ENCODE results near the gene THOC6. TPM values are rescaled to one million over a fixed set of nuclear protein-coding genes. Genes with fewer than 3 reads are reported as not detected.
"Not testable (repeated sequence)": the region's sequence is repeated elsewhere in the genome, so short reads cannot be mapped to it uniquely, and the experiment has no call there.

Gene THOC6
- total RNA-seq, 1 experiment from 2014 or later = 30.3 TPM

- no peak for DNase-seq (ENCODE audit: extremely low read depth, low read depth)
These were observed 42.1 kb downstream of the THOC6 start for GRCh38 chr16:3065742-3066439.

- DNase-seq (ENCODE audit: extremely low read depth, low read depth) = no peak
These were observed 42.6 kb downstream of the THOC6 start for GRCh38 chr16:3066440-3066748.

- DNase-seq (ENCODE audit: extremely low read depth, low read depth) = no peak
These were observed 44.7 kb downstream of the THOC6 start for GRCh38 chr16:3068487-3068886.

GRCh38 chr16:3069146-3069545, 45.3 kb downstream of the THOC6 start:
- DNase-seq (ENCODE audit: extremely low read depth, low read depth) = not testable (repeated sequence)

- no peak for DNase-seq (ENCODE audit: extremely low read depth, low read depth)
These were observed 46.8 kb downstream of the THOC6 start for GRCh38 chr16:3070608-3071111.

- DNase-seq (ENCODE audit: extremely low read depth, low read depth) = no peak
These were observed 47.8 kb downstream of the THOC6 start for GRCh38 chr16:3071655-3072054.

- not testable (repeated sequence) for DNase-seq (ENCODE audit: extremely low read depth, low read depth)
These were observed 48.3 kb downstream of the THOC6 start for GRCh38 chr16:3072148-3072547.

- not testable (repeated sequence) for DNase-seq (ENCODE audit: extremely low read depth, low read depth)
These were observed 48.9 kb downstream of the THOC6 start for GRCh38 chr16:3072576-3073263.

- DNase-seq (ENCODE audit: extremely low read depth, low read depth) = no peak
These were observed 49.6 kb downstream of the THOC6 start for GRCh38 chr16:3073448-3073847.

- no peak for DNase-seq (ENCODE audit: extremely low read depth, low read depth)
These were observed 51.2 kb downstream of the THOC6 start for GRCh38 chr16:3074860-3075522.

GRCh38 chr16:3075523-3075915, 51.7 kb downstream of the THOC6 start:
- DNase-seq (ENCODE audit: extremely low read depth, low read depth) = no peak

- not testable (repeated sequence) for DNase-seq (ENCODE audit: extremely low read depth, low read depth)
These were observed 52.1 kb downstream of the THOC6 start for GRCh38 chr16:3075946-3076345.

GRCh38 chr16:3076577-3076976, 52.7 kb downstream of the THOC6 start:
- no peak for DNase-seq (ENCODE audit: extremely low read depth, low read depth)

Small RNA genes within 50 kb of the gene (small RNA-seq; reads per million reads assigned to genes)
- gene LINC00514 = 0 reads per million in 2 experiments

Other genes starting within 250 kb of the THOC6 start
- 125 and 162 TPM in 2 replicates for gene ELOB, start 246.8 kb upstream of the THOC6 start, total RNA-seq (2014; rRNA removed; shearing (Covaris generic))
- not detected in 2 replicates for gene PRSS33, start 236.5 kb upstream of the THOC6 start, total RNA-seq (2014; rRNA removed; shearing (Covaris generic))
- gene PRSS41, start 225.6 kb upstream of the THOC6 start, total RNA-seq (2014; rRNA removed; shearing (Covaris generic)) = not detected in 2 replicates
- gene PRSS21, start 206.8 kb upstream of the THOC6 start, total RNA-seq (2014; rRNA removed; shearing (Covaris generic)) = not detected in 2 replicates
- 13.8 and 18.7 TPM in 2 replicates for gene ZG16B, start 193.7 kb upstream of the THOC6 start, total RNA-seq (2014; rRNA removed; shearing (Covaris generic))
- not detected in 2 replicates for gene PRSS22, start 165.9 kb upstream of the THOC6 start, total RNA-seq (2014; rRNA removed; shearing (Covaris generic))
- 80.1 and 88.9 TPM in 2 replicates for gene FLYWCH2, start 140.8 kb upstream of the THOC6 start, total RNA-seq (2014; rRNA removed; shearing (Covaris generic))
- gene FLYWCH1, start 112.1 kb upstream of the THOC6 start, total RNA-seq (2014; rRNA removed; shearing (Covaris generic)) = 26.6 and 29.4 TPM in 2 replicates
- gene KREMEN2, start 59.8 kb upstream of the THOC6 start, total RNA-seq (2014; rRNA removed; shearing (Covaris generic)) = 1.5 and 2.7 TPM in 2 replicates
- gene PAQR4, start 54.7 kb upstream of the THOC6 start, total RNA-seq (2014; rRNA removed; shearing (Covaris generic)) = 19.0 and 24.4 TPM in 2 replicates
- gene PKMYT1, start 43.6 kb upstream of the THOC6 start, total RNA-seq (2014; rRNA removed; shearing (Covaris generic)) = 14.8 and 18.9 TPM in 2 replicates
- 0.05 and 0.14 TPM in 2 replicates for gene CLDN9, start 11.1 kb upstream of the THOC6 start, total RNA-seq (2014; rRNA removed; shearing (Covaris generic))
- gene CLDN6, start 5.9 kb upstream of the THOC6 start, total RNA-seq (2014; rRNA removed; shearing (Covaris generic)) = not detected in 2 replicates
- 249 and 347 TPM in 2 replicates for gene TNFRSF12A, start 3.7 kb upstream of the THOC6 start, total RNA-seq (2014; rRNA removed; shearing (Covaris generic))
- gene HCFC1R1, start 93 bp upstream of the THOC6 start, total RNA-seq (2014; rRNA removed; shearing (Covaris generic)) = 29.3 and 33.4 TPM in 2 replicates
- gene BICDL2, start 12.9 kb downstream of the THOC6 start, total RNA-seq (2014; rRNA removed; shearing (Covaris generic)) = not detected in 2 replicates
- gene MMP25, start 22.5 kb downstream of the THOC6 start, total RNA-seq (2014; rRNA removed; shearing (Covaris generic)) = 0.14 and 0.25 TPM in 2 replicates
- gene IL32, start 41.6 kb downstream of the THOC6 start, total RNA-seq (2014; rRNA removed; shearing (Covaris generic)) = 0.38 and 0.47 TPM in 2 replicates
- gene ZSCAN10, start 75.3 kb downstream of the THOC6 start, total RNA-seq (2014; rRNA removed; shearing (Covaris generic)) = 0.05 and 0.38 TPM in 2 replicates
- gene ZNF205, start 88.6 kb downstream of the THOC6 start, total RNA-seq (2014; rRNA removed; shearing (Covaris generic)) = 12.0 and 13.5 TPM in 2 replicates
- 4.5 and 5.0 TPM in 2 replicates for gene ZNF213, start 111.0 kb downstream of the THOC6 start, total RNA-seq (2014; rRNA removed; shearing (Covaris generic))
- 0.58 and 0.67 TPM in 2 replicates for gene OR1F1, start 164.2 kb downstream of the THOC6 start, total RNA-seq (2014; rRNA removed; shearing (Covaris generic))
- gene ZNF200, start 211.1 kb downstream of the THOC6 start, total RNA-seq (2014; rRNA removed; shearing (Covaris generic)) = 11.9 and 14.5 TPM in 2 replicates
- 0.17 TPM in 1 of 2 replicates, not detected in the other for gene MEFV, start 232.6 kb downstream of the THOC6 start, total RNA-seq (2014; rRNA removed; shearing (Covaris generic))